PC-9 (cell line): Measurements from ENCODE around the gene DRC3.

Experiments used
- EZH2 ChIP-seq: fragments of 200-600 bp; sonication (generic); IDR thresholded peaks from 2 replicates; pipeline ENCODE4 v1.8.0; 2017; ENCODE audit warnings: antibody characterized with exemption, low read depth
- TF ChIP-seq, protein P1 (sequence below): fragments of 200-600 bp; sonication (generic); conservative IDR thresholded peaks from 2 replicates; pipeline ENCODE4 v1.6.1; 2017; ENCODE audit warnings: mixed run types, antibody characterized with exemption, mild to moderate bottlenecking, moderate library complexity

DNA sequence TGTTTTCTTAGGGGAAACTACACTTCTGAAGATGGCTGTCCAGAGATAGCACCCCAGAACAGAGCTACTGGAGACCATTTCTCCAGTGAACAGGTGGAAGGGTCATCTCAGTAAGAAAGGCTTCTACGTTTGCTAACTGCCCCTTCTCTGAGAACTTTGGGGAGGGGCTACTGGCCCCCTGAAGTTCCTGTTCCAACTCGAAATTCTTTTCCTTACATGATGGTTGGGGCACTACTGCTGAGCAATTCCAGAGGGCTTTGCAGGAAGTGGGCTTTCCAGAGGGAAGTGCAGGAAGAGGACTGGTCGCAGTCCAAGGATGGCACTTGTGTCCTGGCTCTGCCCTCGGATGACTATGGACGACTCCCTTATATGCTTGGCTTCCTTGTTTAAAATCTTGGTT is 31.6 kb upstream of the DRC3 start:
- TF ChIP-seq, protein P1, sequence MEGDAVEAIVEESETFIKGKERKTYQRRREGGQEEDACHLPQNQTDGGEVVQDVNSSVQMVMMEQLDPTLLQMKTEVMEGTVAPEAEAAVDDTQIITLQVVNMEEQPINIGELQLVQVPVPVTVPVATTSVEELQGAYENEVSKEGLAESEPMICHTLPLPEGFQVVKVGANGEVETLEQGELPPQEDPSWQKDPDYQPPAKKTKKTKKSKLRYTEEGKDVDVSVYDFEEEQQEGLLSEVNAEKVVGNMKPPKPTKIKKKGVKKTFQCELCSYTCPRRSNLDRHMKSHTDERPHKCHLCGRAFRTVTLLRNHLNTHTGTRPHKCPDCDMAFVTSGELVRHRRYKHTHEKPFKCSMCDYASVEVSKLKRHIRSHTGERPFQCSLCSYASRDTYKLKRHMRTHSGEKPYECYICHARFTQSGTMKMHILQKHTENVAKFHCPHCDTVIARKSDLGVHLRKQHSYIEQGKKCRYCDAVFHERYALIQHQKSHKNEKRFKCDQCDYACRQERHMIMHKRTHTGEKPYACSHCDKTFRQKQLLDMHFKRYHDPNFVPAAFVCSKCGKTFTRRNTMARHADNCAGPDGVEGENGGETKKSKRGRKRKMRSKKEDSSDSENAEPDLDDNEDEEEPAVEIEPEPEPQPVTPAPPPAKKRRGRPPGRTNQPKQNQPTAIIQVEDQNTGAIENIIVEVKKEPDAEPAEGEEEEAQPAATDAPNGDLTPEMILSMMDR = no peak
- TF ChIP-seq EZH2 = no peak
